Kidney (tissue), 14 donors: ENCODE measurements around the gene ACTN3. TPM values are rescaled to one million over a fixed set of nuclear protein-coding genes. Genes with fewer than 3 reads are reported as not detected.
A peak's percentile ranks its signal among the peaks of the same experiment; 100 is the strongest.
"Not testable (repeated sequence)": the region's sequence is repeated elsewhere in the genome, so short reads cannot be mapped to it uniquely, and the experiment has no call there.

Source experiments
- DNase-seq, 5 donors: peaks; one replicate each; pipeline ENCODE4 v3.0.0-alpha.2; 2013 to 2020
- FAIRE-seq: peaks from 2 replicates; lab custom pipeline; 2012; peaks lifted over from hg19 to GRCh38; lab: Jason Lieb, UNC
- H3K27ac ChIP-seq, 2 donors: one replicate each; pipeline ENCODE4 v1.7.0; 2013; ENCODE audit warnings: low read depth in 2 of 2, low read length in 2 of 2, inconsistent platforms in 1 of 2
- H3K27me3 ChIP-seq: one replicate; pipeline ENCODE4 v1.7.1; 2013; ENCODE audit warnings: low read length, inconsistent platforms; ENCODE audit not compliant: control insufficient read depth, insufficient read depth
- H3K36me3 ChIP-seq, 3 donors: one replicate each; pipeline versions ENCODE4 v1.7.0 to v1.7.1; 2013; ENCODE audit warnings: low read length in 3 of 3, control low read depth in 1 of 3, inconsistent platforms in 1 of 3; ENCODE audit not compliant: insufficient read depth in 3 of 3, control insufficient read depth in 2 of 3
- H3K4me1 ChIP-seq, 3 donors: one replicate each; pipeline versions ENCODE4 v1.7.0 to v1.7.1; 2013; ENCODE audit warnings: low read length in 3 of 3, inconsistent platforms in 1 of 3, low read depth in 1 of 3; ENCODE audit not compliant: control insufficient read depth in 2 of 3, insufficient read depth in 2 of 3
- H3K4me3 ChIP-seq, 3 donors: one replicate each; pipeline versions ENCODE4 v1.7.0 to v1.8.1; 2013; ENCODE audit warnings: low read length in 3 of 3, control low read depth in 1 of 3, inconsistent platforms in 1 of 3
- H3K9ac ChIP-seq, 3 donors: one replicate each; pipeline versions ENCODE4 v1.7.0 to v1.7.1; 2013; ENCODE audit warnings: low read length in 3 of 3, control low read depth in 1 of 3, inconsistent platforms in 1 of 3
- H3K9me3 ChIP-seq, 3 donors: one replicate each; pipeline versions ENCODE4 v1.7.0 to v1.7.1; 2013; ENCODE audit warnings: low read length in 3 of 3, control low read depth in 1 of 3, inconsistent platforms in 1 of 3; ENCODE audit not compliant: control insufficient read depth in 2 of 3, insufficient read depth in 1 of 3
- CTCF ChIP-seq: IDR thresholded peaks from 3 replicates; pipeline ENCODE4 v1.5.1; 2012; ENCODE audit warnings: mild to moderate bottlenecking, moderate library complexity, borderline replicate concordance; ENCODE audit not compliant: insufficient read depth; ENCODE audit errors: extremely low read depth
- intact Hi-C: fragments of 100-400 bp; cut with DNase I; formaldehyde crosslinking; loops from one replicate; pipeline ENCODE4 v1.11.1; 2022
- polyA plus RNA-seq: library from polyadenylated mRNA; stranded (reverse); fragments of 350-450 nt; fragmentation: Illumina TruSeq; extraction: RNeasy Lipid Tissue Mini Kit (QIAGEN cat#74804); gene quantifications from one replicate; pipeline ENCODE4 v1.2.3, GENCODE V29; 2014; ENCODE audit warnings: low read depth, low replicate concordance; ENCODE audit not compliant: insufficient read depth
- total RNA-seq: library from RNA; stranded (reverse); fragmentation: NEBNext Ultra II Directional; extraction: Animal tissue kit (Norgen Biotek cat#: 25700); gene quantifications from one replicate; pipeline ENCODE4 v1.2.1, GENCODE V29; 2021
- donor health status: control.
- donor health status: control.
- donor health status: control.
- donor health status: control.
- donor health status: control.
- donor health status: DM: yes; HTN: yes; CAD: no.
- donor health status: Normal renal cell carcinoma (clear cell type).

Gene ACTN3
- total and polyA plus RNA-seq, 2 donors from 2014 or later, result 0.16 TPM; not detected in 1

GRCh38 chr11:66600631-66601233 is 54.0 kb downstream of the ACTN3 start:
- intact Hi-C loops, result no loop called here
- no peaks in the 10 kb centered on the region for H3K27me3 ChIP-seq
- no peak overlapping the region for H3K4me3 ChIP-seq
- no peak overlapping the region for H3K9ac ChIP-seq
- no peak for FAIRE-seq
- no peaks in the 10 kb centered on the region for H3K9me3 ChIP-seq
- TF ChIP-seq CTCF, result no peak
- peak in 1 of 5 donors; percentile 11 for DNase-seq
- no peak overlapping the region for H3K27ac ChIP-seq
- peaks cover 0 to 5% (median 4%) of the 10 kb centered on the region in 3 donors for H3K4me1 ChIP-seq
- H3K36me3 ChIP-seq, result peaks cover 0 to 26% (median 11%) of the 10 kb centered on the region in 3 donors

GRCh38 chr11:66603072-66603471 is 56.4 kb downstream of the ACTN3 start:
- intact Hi-C loops, result no loop called here
- Histone ChIP-seq H3K9me3 (no peaks in the 10 kb centered on the region), H3K27ac (no peak overlapping the region), H3K27me3 (no peaks in the 10 kb centered on the region), H3K9ac (no peak overlapping the region), H3K4me1 (peaks cover 0 to 4% (median 2%) of the 10 kb centered on the region in 3 donors), H3K36me3 (peaks cover 0 to 26% (median 11%) of the 10 kb centered on the region in 3 donors), H3K4me3 (no peak overlapping the region)
- DNase-seq, result peak in 1 of 5 donors; percentile 46
- TF ChIP-seq CTCF, result no peak
- FAIRE-seq, result no peak

DNA sequence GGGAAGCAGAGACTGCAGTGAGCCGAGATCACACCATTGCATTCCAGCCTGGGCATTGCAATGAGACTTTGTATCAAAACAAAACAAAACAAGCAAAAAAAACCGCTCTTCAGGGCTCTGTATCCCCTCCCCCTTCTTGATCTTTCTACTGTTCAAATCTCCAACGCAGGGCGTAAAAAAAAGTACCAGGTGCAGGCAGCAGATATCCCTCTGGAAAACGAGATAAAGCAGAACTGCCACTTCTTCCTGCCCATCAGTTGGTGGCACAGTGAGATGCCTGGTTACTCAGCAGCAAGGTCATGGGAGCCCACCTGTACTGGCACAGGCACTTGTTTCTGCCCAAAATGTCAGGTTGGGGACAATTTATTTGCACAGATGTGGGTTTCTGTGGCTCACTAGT is 57.5 kb downstream of the ACTN3 start:
- FAIRE-seq, result no peak
- H3K4me3 ChIP-seq, result no peak overlapping the region
- H3K36me3 ChIP-seq, result peaks cover 0 to 26% (median 10%) of the 10 kb centered on the region in 3 donors

GRCh38 chr11:66606608-66607007 is 59.9 kb downstream of the ACTN3 start:
- H3K27ac ChIP-seq, result peak overlapping the region in 1 of 2 donors; percentile 19
- H3K9ac ChIP-seq, intact Hi-C loops, H3K4me3 ChIP-seq, DNase-seq, FAIRE-seq, H3K4me1 ChIP-seq, H3K27me3 ChIP-seq, H3K9me3 ChIP-seq: not testable (repeated sequence)
- peaks cover 0 to 12% (median 2%) of the 10 kb centered on the region in 3 donors for H3K36me3 ChIP-seq

More for the DNA sequence above, 57.5 kb downstream of the ACTN3 start:
- no peaks in the 10 kb centered on the region for H3K27me3 ChIP-seq
- intact Hi-C loops, result no loop called here
- TF ChIP-seq CTCF, result no peak
- no peak overlapping the region for H3K27ac ChIP-seq
- peaks cover 0 to 4% (median 2%) of the 10 kb centered on the region in 3 donors for H3K4me1 ChIP-seq
- DNase-seq, result peak in 1 of 5 donors; percentile 4
- H3K9me3 ChIP-seq, result no peaks in the 10 kb centered on the region
- no peak overlapping the region for H3K9ac ChIP-seq
